Natural killer cell (primary cell): ENCODE measurements around the gene SPINK1. TPM values are rescaled to one million over a fixed set of nuclear protein-coding genes. Genes with fewer than 3 reads are reported as not detected.

Experiments used
- ATAC-seq, 3 donors: fragments of 150-1000 bp in 2 of 3; fragments of 200-7000 bp in 1 of 3; cut with Tn5 transposase; 1 replicate in 1 of 3; 2 replicates in 2 of 3; pipeline ENCODE4 v1.10.0; 2021; ENCODE audit warnings: mild to moderate bottlenecking in 2 of 3, moderate library complexity in 2 of 3
- DNase-seq, 2 donors: peaks; one replicate each; pipeline versions ENCODE4 v3.0.0 to v3.0.0-alpha.2; 2013 to 2021; ENCODE audit warnings: mixed read lengths in 1 of 2
- H3K27ac ChIP-seq: one replicate; pipeline ENCODE4 v1.5.1; 2013; ENCODE audit warnings: mild to moderate bottlenecking, low read length
- H3K27me3 ChIP-seq: one replicate; pipeline ENCODE4 v1.6.1; 2013; ENCODE audit warnings: low read length; ENCODE audit not compliant: control insufficient read depth, insufficient read depth
- H3K36me3 ChIP-seq: one replicate; pipeline ENCODE4 v1.6.1; 2013; ENCODE audit warnings: low read length; ENCODE audit not compliant: control insufficient read depth, insufficient read depth
- H3K4me1 ChIP-seq: one replicate; pipeline ENCODE4 v1.6.1; 2013; ENCODE audit warnings: low read length; ENCODE audit not compliant: control insufficient read depth, insufficient read depth
- H3K4me3 ChIP-seq: one replicate; pipeline ENCODE4 v1.5.1; 2013; ENCODE audit warnings: low read length
- H3K9me3 ChIP-seq: one replicate; pipeline ENCODE4 v1.6.1; 2013; ENCODE audit warnings: low read length; ENCODE audit not compliant: control insufficient read depth, insufficient read depth
- H3K27ac Mint-ChIP-seq, 2 donors: one replicate each; pipeline ENCODE4 v1.8.0; 2022; ENCODE audit warnings: mild to moderate bottlenecking in 2 of 2, mixed read lengths in 2 of 2, moderate library complexity in 1 of 2
- H3K27me3 Mint-ChIP-seq, 2 donors: one replicate each; pipeline ENCODE4 v1.8.0; 2022; ENCODE audit warnings: low read depth in 2 of 2, mixed read lengths in 2 of 2
- H3K36me3 Mint-ChIP-seq: one replicate; pipeline ENCODE4 v1.8.0; 2022; ENCODE audit warnings: mixed read lengths
- H3K4me1 Mint-ChIP-seq, 2 donors: one replicate each; pipeline ENCODE4 v1.8.0; 2022; ENCODE audit warnings: mixed read lengths in 2 of 2
- H3K4me3 Mint-ChIP-seq: one replicate; pipeline ENCODE4 v1.8.0; 2022; ENCODE audit warnings: mild to moderate bottlenecking, moderate library complexity, mixed read lengths
- H3K9me3 Mint-ChIP-seq, 2 donors: one replicate each; pipeline ENCODE4 v1.8.0; 2022; ENCODE audit warnings: mixed read lengths in 2 of 2
- CTCF ChIP-seq: fragments of 200-600 bp; IDR thresholded peaks from one replicate; pipeline ENCODE4 v1.8.0; 2022; ENCODE audit warnings: antibody characterized with exemption
- WGBS: methylation state at CpG from one replicate; pipeline ENCODE4 v1.1.7; 2013; ENCODE audit warnings: missing lambda C conversion rate; ENCODE audit not compliant: insufficient coverage; 5-methylcytosine and 5-hydroxymethylcytosine counted together
- intact Hi-C: fragments of 100-400 bp; cut with micrococcal nuclease; formaldehyde crosslinking; loops from one replicate; pipeline ENCODE4 v1.14.2; 2022
- total RNA-seq, 4 donors: library from RNA; stranded (reverse); fragments of 120-200 nt in 1 of 4; gene quantifications; one replicate each; pipeline versions ENCODE4 v1.2.3 to v1.2.4, GENCODE V29; 2013 to 2022

The SPINK1 gene
- total RNA-seq, 3 donors from 2014 or later (not counting 1 experiment from before 2014, with no cell fraction given): not detected

DNA sequence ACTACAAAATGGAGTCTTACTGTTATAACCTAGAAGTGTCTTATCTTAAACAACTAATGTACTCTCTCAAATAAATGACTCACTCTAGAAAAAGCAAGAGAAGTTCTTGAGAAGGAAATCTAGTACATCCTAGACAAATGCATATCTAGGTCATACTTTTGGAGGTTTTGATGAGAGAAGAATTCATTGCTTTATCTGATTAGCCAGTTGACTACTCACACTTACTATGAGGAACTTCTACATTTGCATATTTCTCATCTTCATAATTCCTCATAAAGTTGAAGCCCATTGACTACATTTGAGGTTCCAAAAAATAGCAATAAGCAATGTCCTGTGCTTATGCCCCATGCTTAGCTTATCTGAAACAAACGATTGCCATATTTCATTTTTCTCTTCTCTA is 51.8 kb downstream of the SPINK1 start:
- Mint-ChIP-seq H3K4me3 (no peak overlapping the region), H3K36me3 (no peaks in the 10 kb centered on the region), H3K27me3 (no peaks in the 10 kb centered on the region), H3K27ac (peak overlapping the region; percentile 92 to 94), H3K4me1 (peaks cover 30 to 33% of the 10 kb centered on the region in 2 donors), H3K9me3 (no peaks in the 10 kb centered on the region)
- peaks cover 14% of the 10 kb centered on the region for H3K4me1 ChIP-seq
- ATAC-seq: no peak
- H3K9me3 ChIP-seq: no peaks in the 10 kb centered on the region
- H3K4me3 ChIP-seq: no peak overlapping the region
- intact Hi-C loops: no loop called here
- no peak for DNase-seq
- no peaks in the 10 kb centered on the region for H3K36me3 ChIP-seq
- no peaks in the 10 kb centered on the region for H3K27me3 ChIP-seq
- no peak overlapping the region for H3K27ac ChIP-seq
- WGBS: 81% methylated on average over 1 of the region's 1 CpG
- no peak for TF ChIP-seq CTCF

DNA sequence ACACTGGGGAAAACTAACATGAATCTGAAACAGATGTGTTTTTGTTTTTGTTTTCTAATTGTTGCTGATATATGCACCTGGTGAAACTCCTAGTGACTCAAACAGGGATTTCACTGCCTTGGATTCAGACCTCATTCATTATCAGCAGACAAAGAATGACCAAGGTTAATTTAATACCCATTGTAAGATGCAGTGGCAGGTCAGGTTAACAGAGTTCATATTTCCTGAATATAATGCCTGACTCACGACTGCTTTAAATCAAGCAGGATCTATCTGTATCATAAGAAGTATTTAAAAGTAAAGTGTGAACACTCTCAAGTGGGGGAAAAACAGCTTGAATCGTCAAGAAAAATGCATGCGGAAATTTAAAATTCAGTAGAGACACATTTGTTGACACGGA is 54.5 kb downstream of the SPINK1 start:
- Histone ChIP-seq H3K4me3 (no peak overlapping the region), H3K36me3 (no peaks in the 10 kb centered on the region), H3K9me3 (no peaks in the 10 kb centered on the region), H3K4me1 (peaks cover 5% of the 10 kb centered on the region), H3K27ac (no peak overlapping the region), H3K27me3 (no peaks in the 10 kb centered on the region)
- intact Hi-C loops: no loop called here
- Mint-ChIP-seq H3K4me1 (peaks cover 23 to 28% of the 10 kb centered on the region in 2 donors), H3K4me3 (no peak overlapping the region), H3K27ac (no peak overlapping the region), H3K9me3 (no peaks in the 10 kb centered on the region), H3K36me3 (no peaks in the 10 kb centered on the region), H3K27me3 (no peaks in the 10 kb centered on the region)
- no peak for TF ChIP-seq CTCF
- DNase-seq (no peak), ATAC-seq (no peak)
- WGBS: 92% methylated on average over 3 of the region's 4 CpGs

Other genes with a start within 250 kb of the SPINK1 start
- 10 to 100 TPM; 12.2 to 16.1 (median 14.9) TPM for gene JAKMIP2, start 48.9 kb downstream of the SPINK1 start, total RNA-seq
- 1 to 10 TPM in 1 of 3 donors, not detected in 2; 1.2 TPM for gene SCGB3A2, start 47.0 kb upstream of the SPINK1 start, total RNA-seq
- not detected for gene C5orf46, start 74.9 kb upstream of the SPINK1 start, total RNA-seq
- gene SPINK5, start 232.3 kb upstream of the SPINK1 start, total RNA-seq: not detected